K562 (cell line): ENCODE data around the gene PTPRB.

ENCODE experiments used
- FOS ChIP-seq: IDR thresholded peaks from 3 replicates; pipeline ENCODE4 v1.6.1; 2011; ENCODE audit not compliant: insufficient read length; ENCODE audit errors: extremely low read depth
- FOXK2 ChIP-seq, 2 experiments: fragments of 450-650 bp; IDR thresholded peaks in 1 of 2; conservative IDR thresholded peaks in 1 of 2; 2 replicates each; pipeline ENCODE4 v1.6.1; 2016; ENCODE audit warnings: low read depth in 2 of 2, mild to moderate bottlenecking in 1 of 2
- ILF3 ChIP-seq: fragments of 450-650 bp; IDR thresholded peaks from 2 replicates; pipeline ENCODE4 v1.6.1; 2018; ENCODE audit warnings: antibody characterized with exemption, mild to moderate bottlenecking, moderate library complexity, borderline replicate concordance
- POLR2AphosphoS5 ChIP-seq: IDR thresholded peaks from 2 replicates; pipeline ENCODE4 v1.6.1; 2011; ENCODE audit warnings: mild to moderate bottlenecking, low read depth, low read length, moderate library complexity; ENCODE audit not compliant: control insufficient read depth, insufficient read depth
- SETDB1 ChIP-seq: IDR thresholded peaks from one replicate; pipeline ENCODE4 v1.6.1; 2012; ENCODE audit warnings: low read length, control low read depth, inconsistent platforms
- SIX5 ChIP-seq, 2 experiments: IDR thresholded peaks; 2 replicates each; pipeline ENCODE4 v1.6.1; 2011; ENCODE audit warnings: low read length in 2 of 2, borderline replicate concordance in 1 of 2, low read depth in 1 of 2, mild to moderate bottlenecking in 1 of 2, moderate library complexity in 1 of 2; ENCODE audit not compliant: insufficient read depth in 1 of 2
- ZBTB1 ChIP-seq: sonication (generic); formaldehyde crosslinking; IDR thresholded peaks from 2 replicates; pipeline ENCODE4 v1.8.1; 2023; ENCODE audit warnings: missing genetic modification reagents, low read depth, mild to moderate bottlenecking, borderline replicate concordance
- ZNF785 ChIP-seq: fragments of 250-450 bp; sonication (Bioruptor Pico); IDR thresholded peaks from 2 replicates; pipeline ENCODE4 v1.4.0; 2020; ENCODE audit warnings: mild to moderate bottlenecking
- TF ChIP-seq, protein P1 (sequence below): fragments of 250-450 bp; sonication (Bioruptor Pico); IDR thresholded peaks from 2 replicates; pipeline ENCODE4 v1.4.0; 2020; ENCODE audit warnings: mild to moderate bottlenecking, moderate library complexity
- TF ChIP-seq, protein P2 (sequence below): fragments of 250-450 bp; sonication (Bioruptor Pico); IDR thresholded peaks from 2 replicates; pipeline ENCODE4 v1.4.0; 2020; ENCODE audit warnings: mild to moderate bottlenecking, moderate library complexity

DNA sequence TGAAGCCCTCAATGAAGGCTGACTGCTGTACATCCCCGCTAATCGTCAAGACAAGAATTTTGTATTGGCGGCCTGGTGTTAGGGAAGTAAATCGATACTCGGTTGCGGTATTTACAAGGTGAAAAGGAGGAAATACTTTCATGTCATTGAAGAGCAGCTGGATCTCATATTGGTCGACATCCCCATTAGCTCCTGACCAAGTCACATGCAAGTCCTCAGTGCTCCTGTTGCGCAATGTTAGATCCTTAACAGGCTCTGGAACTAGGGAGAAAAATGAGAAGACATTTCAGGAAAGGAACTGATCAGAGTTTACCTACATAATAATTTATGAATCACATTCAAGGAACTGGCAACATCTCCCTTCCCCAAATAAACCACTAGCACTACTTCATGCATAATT, 66.2 kb downstream of the PTPRB start:
- TF ChIP-seq POLR2AphosphoS5 (no peak), SETDB1 (no peak), ZBTB1 (CRISPR knock-in tag) (no peak), SIX5 (IDR thresholded peaks at IDR 0.05; ENCODE audit: borderline replicate concordance in 1 of 2, insufficient read depth in 1 of 2, low read depth in 1 of 2, low read length in 2 of 2) (no peak), FOS (no peak), ILF3 (no peak), FOXK2 (conservative IDR thresholded peaks at IDR 0.05 in 1 of 2, IDR thresholded peaks at IDR 0.05 in 1 of 2; ENCODE audit: low read depth in 2 of 2) (no peak), ZNF785 (CRISPR knock-in tag) (no peak)
- TF ChIP-seq, protein P1, sequence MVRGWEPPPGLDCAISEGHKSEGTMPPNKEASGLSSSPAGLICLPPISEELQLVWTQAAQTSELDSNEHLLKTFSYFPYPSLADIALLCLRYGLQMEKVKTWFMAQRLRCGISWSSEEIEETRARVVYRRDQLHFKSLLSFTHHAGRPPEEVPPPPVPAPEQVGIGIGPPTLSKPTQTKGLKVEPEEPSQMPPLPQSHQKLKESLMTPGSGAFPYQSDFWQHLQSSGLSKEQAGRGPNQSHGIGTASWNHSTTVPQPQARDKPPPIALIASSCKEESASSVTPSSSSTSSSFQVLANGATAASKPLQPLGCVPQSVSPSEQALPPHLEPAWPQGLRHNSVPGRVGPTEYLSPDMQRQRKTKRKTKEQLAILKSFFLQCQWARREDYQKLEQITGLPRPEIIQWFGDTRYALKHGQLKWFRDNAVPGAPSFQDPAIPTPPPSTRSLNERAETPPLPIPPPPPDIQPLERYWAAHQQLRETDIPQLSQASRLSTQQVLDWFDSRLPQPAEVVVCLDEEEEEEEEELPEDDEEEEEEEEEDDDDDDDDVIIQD (CRISPR knock-in tag): no peak
- TF ChIP-seq, protein P2, sequence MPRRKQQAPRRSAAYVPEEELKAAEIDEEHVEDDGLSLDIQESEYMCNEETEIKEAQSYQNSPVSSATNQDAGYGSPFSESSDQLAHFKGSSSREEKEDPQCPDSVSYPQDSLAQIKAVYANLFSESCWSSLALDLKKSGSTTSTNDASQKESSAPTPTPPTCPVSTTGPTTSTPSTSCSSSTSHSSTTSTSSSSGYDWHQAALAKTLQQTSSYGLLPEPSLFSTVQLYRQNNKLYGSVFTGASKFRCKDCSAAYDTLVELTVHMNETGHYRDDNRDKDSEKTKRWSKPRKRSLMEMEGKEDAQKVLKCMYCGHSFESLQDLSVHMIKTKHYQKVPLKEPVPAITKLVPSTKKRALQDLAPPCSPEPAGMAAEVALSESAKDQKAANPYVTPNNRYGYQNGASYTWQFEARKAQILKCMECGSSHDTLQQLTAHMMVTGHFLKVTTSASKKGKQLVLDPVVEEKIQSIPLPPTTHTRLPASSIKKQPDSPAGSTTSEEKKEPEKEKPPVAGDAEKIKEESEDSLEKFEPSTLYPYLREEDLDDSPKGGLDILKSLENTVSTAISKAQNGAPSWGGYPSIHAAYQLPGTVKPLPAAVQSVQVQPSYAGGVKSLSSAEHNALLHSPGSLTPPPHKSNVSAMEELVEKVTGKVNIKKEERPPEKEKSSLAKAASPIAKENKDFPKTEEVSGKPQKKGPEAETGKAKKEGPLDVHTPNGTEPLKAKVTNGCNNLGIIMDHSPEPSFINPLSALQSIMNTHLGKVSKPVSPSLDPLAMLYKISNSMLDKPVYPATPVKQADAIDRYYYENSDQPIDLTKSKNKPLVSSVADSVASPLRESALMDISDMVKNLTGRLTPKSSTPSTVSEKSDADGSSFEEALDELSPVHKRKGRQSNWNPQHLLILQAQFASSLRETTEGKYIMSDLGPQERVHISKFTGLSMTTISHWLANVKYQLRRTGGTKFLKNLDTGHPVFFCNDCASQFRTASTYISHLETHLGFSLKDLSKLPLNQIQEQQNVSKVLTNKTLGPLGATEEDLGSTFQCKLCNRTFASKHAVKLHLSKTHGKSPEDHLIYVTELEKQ (CRISPR knock-in tag): no peak
